Measurements from ENCODE around the gene ATP6V1B1.
A peak's percentile ranks its signal among the peaks of the same experiment; 100 is the strongest.

DNA sequence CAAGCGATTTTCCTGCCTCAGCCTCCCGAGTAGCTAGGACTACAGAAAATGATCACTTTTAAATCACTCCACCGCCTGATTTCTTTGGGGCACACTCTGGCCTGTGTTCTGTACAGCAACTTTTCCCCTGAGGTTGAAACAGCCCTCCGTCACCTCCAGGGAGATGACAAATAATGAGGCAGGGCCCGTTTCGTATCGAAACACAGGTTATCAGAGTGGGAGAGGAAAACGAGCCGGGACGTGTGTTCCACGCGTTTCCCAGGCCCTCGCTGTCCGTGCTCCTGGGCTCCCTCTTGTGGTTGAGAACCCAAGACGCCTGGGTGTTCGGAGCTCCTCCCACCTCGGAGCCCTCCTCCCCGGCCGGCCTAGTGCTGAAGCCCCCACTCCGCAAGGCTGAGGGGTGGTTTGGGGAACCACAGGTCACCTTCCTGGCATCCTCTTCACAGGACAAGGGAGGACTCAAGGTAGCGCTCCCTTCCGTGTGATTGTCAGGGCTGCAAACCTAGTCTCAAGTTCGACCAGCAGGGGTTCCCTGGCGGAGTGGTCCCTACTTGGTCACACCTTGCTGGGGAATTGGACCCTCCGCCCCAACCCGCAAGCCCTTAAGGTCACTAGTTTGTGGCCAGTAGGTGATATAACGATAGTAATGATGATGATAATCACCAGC is 12.8 kb downstream of the ATP6V1B1 start:
- TF ChIP-seq CTCF (conservative IDR thresholded peaks at IDR 0.05; ENCODE audit: low read length) (peak; percentile 80), EZH2phosphoT487 (IDR thresholded peaks at IDR 0.05; ENCODE audit: borderline replicate concordance) (no peak)

Data from Loucy (cell line).